Measurements from ENCODE around the gene TMEM127. TPM values are rescaled to one million over a fixed set of nuclear protein-coding genes. Genes with fewer than 3 reads are reported as not detected.

Gene TMEM127
- total RNA-seq, 1 experiment from 2014 or later, result 25.5 TPM

DNA sequence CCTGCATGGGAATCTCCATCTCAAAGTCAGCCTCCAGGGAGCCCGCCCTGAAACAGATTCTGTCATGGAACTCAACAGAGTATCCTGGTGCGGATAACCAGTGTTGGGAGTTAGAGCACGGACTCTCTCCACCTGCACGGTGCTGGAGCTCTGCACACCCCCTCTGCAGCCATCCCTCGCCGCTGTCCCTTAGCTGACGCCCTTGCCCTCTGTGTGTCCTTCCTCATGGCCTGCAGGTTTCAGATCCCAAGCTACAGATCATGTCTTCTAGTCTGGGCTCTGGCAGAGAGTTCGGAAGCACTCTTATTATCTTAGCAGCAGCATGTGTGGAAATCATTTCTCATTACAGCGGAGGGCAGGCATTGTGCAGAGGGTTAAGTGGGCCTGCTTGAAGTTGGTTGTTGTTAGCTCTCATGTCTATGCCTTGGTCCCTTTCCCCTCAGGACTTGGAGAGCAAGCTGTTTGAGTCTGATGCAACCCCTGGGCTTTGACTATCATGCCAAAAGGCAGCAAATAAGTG is 26.0 kb downstream of the TMEM127 start:
- no TSS peak for BruUV-seq (replicated peaks)
- H3K9me3 ChIP-seq (ENCODE audit: low read depth, low read length, poor library complexity, severe bottlenecking), result no peaks in the 10 kb centered on the region
- DNase-seq (ENCODE audit: low spot score), result no peak
- TF ChIP-seq CTCF (conservative IDR thresholded peaks at IDR 0.05; ENCODE audit: low read depth, low read length) (no peak), EZH2 (IDR thresholded peaks at IDR 0.05; ENCODE audit: borderline replicate concordance, low read depth, low read length, poor library complexity, severe bottlenecking) (no peak)
- no peaks in the 10 kb centered on the region for H3K36me3 ChIP-seq (ENCODE audit: insufficient read depth, low read length, poor library complexity, severe bottlenecking)
- POLR2A ChIA-PET (ENCODE audit: low non-redundant PET), result no interaction called here
- no peak overlapping the region for H3K4me3 ChIP-seq (ENCODE audit: low read depth, low read length, poor library complexity, severe bottlenecking)
- peaks cover 7% of the 10 kb centered on the region for H3K4me1 ChIP-seq (ENCODE audit: insufficient read depth, low read length, poor library complexity, severe bottlenecking)
- intact Hi-C loops (cut with micrococcal nuclease; ENCODE audit: unreplicated experiment), result no loop called here
- CTCF ChIA-PET, result no interaction called here
- H3K27me3 ChIP-seq (replicated peaks; ENCODE audit: insufficient read depth, low read depth, low read length, poor library complexity), result no peaks in the 10 kb centered on the region
- H3K27ac ChIP-seq (ENCODE audit: low read depth, low read length, poor library complexity, severe bottlenecking), result no peak overlapping the region

DNA sequence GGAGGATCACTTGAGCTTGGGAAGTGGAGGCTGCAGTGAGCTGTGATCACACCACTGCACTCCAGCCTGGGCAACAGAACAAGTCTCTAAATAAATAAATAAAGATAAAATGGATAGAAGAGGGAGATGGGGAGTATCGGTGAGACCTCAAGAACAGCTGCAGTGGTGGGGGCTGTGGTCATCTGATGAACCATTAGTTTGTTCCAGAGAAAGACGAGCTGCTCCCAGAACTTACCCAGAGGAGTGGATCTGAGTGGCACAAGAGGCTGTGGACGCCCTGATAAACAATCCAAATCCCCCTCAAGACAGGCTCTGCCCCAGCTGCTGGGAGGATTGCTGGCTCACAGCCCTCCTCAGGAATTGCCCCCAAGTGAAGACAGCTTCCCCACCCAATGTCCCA is 26.7 kb downstream of the TMEM127 start:
- no peak for DNase-seq (ENCODE audit: low spot score)
- H3K4me1 ChIP-seq (ENCODE audit: insufficient read depth, low read length, poor library complexity, severe bottlenecking), result peaks cover 7% of the 10 kb centered on the region
- no peaks in the 10 kb centered on the region for H3K27me3 ChIP-seq (replicated peaks; ENCODE audit: insufficient read depth, low read depth, low read length, poor library complexity)
- TF ChIP-seq EZH2 (IDR thresholded peaks at IDR 0.05; ENCODE audit: borderline replicate concordance, low read depth, low read length, poor library complexity, severe bottlenecking), result no peak
- no peak for TF ChIP-seq CTCF (conservative IDR thresholded peaks at IDR 0.05; ENCODE audit: low read depth, low read length)
- no peak overlapping the region for H3K27ac ChIP-seq (ENCODE audit: low read depth, low read length, poor library complexity, severe bottlenecking)
- CTCF ChIA-PET, result no interaction called here
- H3K9me3 ChIP-seq (ENCODE audit: low read depth, low read length, poor library complexity, severe bottlenecking), result no peaks in the 10 kb centered on the region
- H3K36me3 ChIP-seq (ENCODE audit: insufficient read depth, low read length, poor library complexity, severe bottlenecking), result no peaks in the 10 kb centered on the region
- POLR2A ChIA-PET (ENCODE audit: low non-redundant PET), result no interaction called here
- H3K4me3 ChIP-seq (ENCODE audit: low read depth, low read length, poor library complexity, severe bottlenecking), result no peak overlapping the region
- intact Hi-C loops (cut with micrococcal nuclease; ENCODE audit: unreplicated experiment), result no loop called here
- BruUV-seq (replicated peaks), result no TSS peak

DNA sequence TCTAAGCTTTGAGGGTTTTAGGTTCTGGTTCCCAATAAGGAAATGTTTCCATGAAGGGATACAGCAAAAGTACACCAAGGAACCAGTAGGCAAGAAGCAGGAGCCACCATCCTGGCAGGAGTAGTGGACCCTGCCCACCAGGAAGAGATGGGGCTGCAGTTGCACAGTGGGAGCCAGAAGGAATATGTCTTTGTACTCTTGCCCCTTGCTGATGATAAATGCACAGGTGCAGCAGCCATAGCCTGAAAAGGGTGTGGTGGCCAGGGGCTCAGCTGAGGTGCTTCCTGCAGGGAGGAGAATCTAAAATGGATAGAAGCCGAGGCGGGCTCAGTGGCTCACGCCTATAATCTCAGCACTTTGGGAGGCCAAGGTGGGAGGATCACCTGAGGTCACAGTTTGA is 27.5 kb downstream of the TMEM127 start:
- TF ChIP-seq CTCF (conservative IDR thresholded peaks at IDR 0.05; ENCODE audit: low read depth, low read length), result no peak
- no peak for TF ChIP-seq EZH2 (IDR thresholded peaks at IDR 0.05; ENCODE audit: borderline replicate concordance, low read depth, low read length, poor library complexity, severe bottlenecking)
- no peaks in the 10 kb centered on the region for H3K27me3 ChIP-seq (replicated peaks; ENCODE audit: insufficient read depth, low read depth, low read length, poor library complexity)
- BruUV-seq (replicated peaks), result no TSS peak
- DNase-seq (ENCODE audit: low spot score), result no peak
- ChIA-PET POLR2A (ENCODE audit: low non-redundant PET) (no interaction called here), CTCF (no interaction called here)
- H3K9me3 ChIP-seq (ENCODE audit: low read depth, low read length, poor library complexity, severe bottlenecking), result no peaks in the 10 kb centered on the region
- H3K27ac ChIP-seq (ENCODE audit: low read depth, low read length, poor library complexity, severe bottlenecking), result no peak overlapping the region
- H3K36me3 ChIP-seq (ENCODE audit: insufficient read depth, low read length, poor library complexity, severe bottlenecking), result no peaks in the 10 kb centered on the region
- H3K4me1 ChIP-seq (ENCODE audit: insufficient read depth, low read length, poor library complexity, severe bottlenecking), result peaks cover 7% of the 10 kb centered on the region
- intact Hi-C loops (cut with micrococcal nuclease; ENCODE audit: unreplicated experiment), result no loop called here
- no peak overlapping the region for H3K4me3 ChIP-seq (ENCODE audit: low read depth, low read length, poor library complexity, severe bottlenecking)
